ENCODE measurements around the gene FNIP2. TPM values are rescaled to one million over a fixed set of nuclear protein-coding genes. Genes with fewer than 3 reads are reported as not detected.

The FNIP2 gene
- polyA plus RNA-seq, 1 donor from 2014 or later = 51.7 TPM

DNA sequence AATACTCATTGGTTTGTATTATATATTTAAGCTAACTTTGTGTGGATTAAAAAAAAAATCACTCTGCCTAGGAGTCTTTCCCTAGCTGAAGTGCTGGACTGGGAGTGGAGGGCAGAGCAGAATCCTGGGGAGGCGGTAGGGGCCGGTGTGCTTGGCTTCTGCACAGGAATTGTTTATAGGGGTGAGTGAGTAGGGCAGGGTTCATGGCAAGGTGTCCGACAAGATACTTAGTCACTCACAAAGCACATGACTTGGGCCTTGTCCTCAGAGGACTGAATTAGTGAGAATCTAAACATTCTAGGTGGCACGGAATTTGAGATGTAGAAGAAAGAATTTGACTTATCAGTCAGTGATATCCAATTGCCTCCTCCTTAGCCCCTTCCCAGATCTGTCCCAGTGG, 32.2 kb downstream of the FNIP2 start:
- no peaks in the 10 kb centered on the region for H4K20me1 ChIP-seq (ENCODE audit: insufficient read depth)
- no peak overlapping the region for H3K4me2 ChIP-seq (ENCODE audit: low read length)
- H3K27ac ChIP-seq (ENCODE audit: low read length) = no peak overlapping the region
- H3K9me3 ChIP-seq (ENCODE audit: low read length) = no peaks in the 10 kb centered on the region
- H3K79me2 ChIP-seq (replicated peaks; ENCODE audit: insufficient read depth, low read length) = peaks cover 32% of the 10 kb centered on the region
- H3K36me3 ChIP-seq (ENCODE audit: insufficient read depth, low read length) = no peaks in the 10 kb centered on the region
- no peaks in the 10 kb centered on the region for H3K27me3 ChIP-seq (ENCODE audit: insufficient read depth, low read depth, low read length)
- H3K4me3 ChIP-seq (ENCODE audit: low read length) = no peak overlapping the region
- H3F3A ChIP-seq (ENCODE audit: insufficient read depth, low read length, poor library complexity, severe bottlenecking) = no peaks in the 10 kb centered on the region
- H2AFZ ChIP-seq (ENCODE audit: low read depth, low read length) = no peak overlapping the region
- no peak for TF ChIP-seq RAD21 (conservative IDR thresholded peaks at IDR 0.05)
- no peak for TF ChIP-seq EP300 (conservative IDR thresholded peaks at IDR 0.05; ENCODE audit: poor library complexity, severe bottlenecking)
- no peak for TF ChIP-seq MXI1 (conservative IDR thresholded peaks at IDR 0.05; ENCODE audit: poor library complexity, severe bottlenecking)
- TF ChIP-seq, protein P1, sequence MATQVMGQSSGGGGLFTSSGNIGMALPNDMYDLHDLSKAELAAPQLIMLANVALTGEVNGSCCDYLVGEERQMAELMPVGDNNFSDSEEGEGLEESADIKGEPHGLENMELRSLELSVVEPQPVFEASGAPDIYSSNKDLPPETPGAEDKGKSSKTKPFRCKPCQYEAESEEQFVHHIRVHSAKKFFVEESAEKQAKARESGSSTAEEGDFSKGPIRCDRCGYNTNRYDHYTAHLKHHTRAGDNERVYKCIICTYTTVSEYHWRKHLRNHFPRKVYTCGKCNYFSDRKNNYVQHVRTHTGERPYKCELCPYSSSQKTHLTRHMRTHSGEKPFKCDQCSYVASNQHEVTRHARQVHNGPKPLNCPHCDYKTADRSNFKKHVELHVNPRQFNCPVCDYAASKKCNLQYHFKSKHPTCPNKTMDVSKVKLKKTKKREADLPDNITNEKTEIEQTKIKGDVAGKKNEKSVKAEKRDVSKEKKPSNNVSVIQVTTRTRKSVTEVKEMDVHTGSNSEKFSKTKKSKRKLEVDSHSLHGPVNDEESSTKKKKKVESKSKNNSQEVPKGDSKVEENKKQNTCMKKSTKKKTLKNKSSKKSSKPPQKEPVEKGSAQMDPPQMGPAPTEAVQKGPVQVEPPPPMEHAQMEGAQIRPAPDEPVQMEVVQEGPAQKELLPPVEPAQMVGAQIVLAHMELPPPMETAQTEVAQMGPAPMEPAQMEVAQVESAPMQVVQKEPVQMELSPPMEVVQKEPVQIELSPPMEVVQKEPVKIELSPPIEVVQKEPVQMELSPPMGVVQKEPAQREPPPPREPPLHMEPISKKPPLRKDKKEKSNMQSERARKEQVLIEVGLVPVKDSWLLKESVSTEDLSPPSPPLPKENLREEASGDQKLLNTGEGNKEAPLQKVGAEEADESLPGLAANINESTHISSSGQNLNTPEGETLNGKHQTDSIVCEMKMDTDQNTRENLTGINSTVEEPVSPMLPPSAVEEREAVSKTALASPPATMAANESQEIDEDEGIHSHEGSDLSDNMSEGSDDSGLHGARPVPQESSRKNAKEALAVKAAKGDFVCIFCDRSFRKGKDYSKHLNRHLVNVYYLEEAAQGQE (IDR thresholded peaks at IDR 0.05; ENCODE audit: borderline replicate concordance) = no peak
- TF ChIP-seq, protein P2, sequence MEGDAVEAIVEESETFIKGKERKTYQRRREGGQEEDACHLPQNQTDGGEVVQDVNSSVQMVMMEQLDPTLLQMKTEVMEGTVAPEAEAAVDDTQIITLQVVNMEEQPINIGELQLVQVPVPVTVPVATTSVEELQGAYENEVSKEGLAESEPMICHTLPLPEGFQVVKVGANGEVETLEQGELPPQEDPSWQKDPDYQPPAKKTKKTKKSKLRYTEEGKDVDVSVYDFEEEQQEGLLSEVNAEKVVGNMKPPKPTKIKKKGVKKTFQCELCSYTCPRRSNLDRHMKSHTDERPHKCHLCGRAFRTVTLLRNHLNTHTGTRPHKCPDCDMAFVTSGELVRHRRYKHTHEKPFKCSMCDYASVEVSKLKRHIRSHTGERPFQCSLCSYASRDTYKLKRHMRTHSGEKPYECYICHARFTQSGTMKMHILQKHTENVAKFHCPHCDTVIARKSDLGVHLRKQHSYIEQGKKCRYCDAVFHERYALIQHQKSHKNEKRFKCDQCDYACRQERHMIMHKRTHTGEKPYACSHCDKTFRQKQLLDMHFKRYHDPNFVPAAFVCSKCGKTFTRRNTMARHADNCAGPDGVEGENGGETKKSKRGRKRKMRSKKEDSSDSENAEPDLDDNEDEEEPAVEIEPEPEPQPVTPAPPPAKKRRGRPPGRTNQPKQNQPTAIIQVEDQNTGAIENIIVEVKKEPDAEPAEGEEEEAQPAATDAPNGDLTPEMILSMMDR (IDR thresholded peaks at IDR 0.05; ENCODE audit: poor library complexity, severe bottlenecking) = no peak
- TF ChIP-seq POLR2AphosphoS5 (IDR thresholded peaks at IDR 0.05) = no peak
- TF ChIP-seq EZH2 (IDR thresholded peaks at IDR 0.05; ENCODE audit: borderline replicate concordance, insufficient read depth, low read length, poor library complexity, severe bottlenecking) = no peak
- H3K9ac ChIP-seq (ENCODE audit: low read length) = no peak overlapping the region
- no peaks in the 10 kb centered on the region for H3K9me2 ChIP-seq (ENCODE audit: insufficient read depth, low read length)

DNA sequence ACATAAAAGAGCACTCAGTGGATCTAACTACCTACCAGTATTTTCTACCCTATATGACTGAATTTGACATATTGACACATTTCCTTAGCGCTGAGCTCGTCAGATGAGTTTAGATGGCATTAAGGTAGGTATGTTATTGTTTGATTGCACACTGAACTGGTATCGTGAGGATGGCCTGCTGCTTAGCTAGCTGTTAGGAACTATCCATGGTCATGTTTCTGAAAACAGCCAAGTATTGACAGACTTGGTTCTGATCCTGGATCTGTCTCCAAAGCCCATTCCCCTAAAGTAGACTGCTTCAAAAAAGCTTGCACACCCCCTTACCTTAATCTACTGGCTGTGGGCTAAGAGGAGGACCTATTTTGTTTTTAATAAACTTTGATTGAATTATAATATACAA, 32.9 kb downstream of the FNIP2 start:
- no peak overlapping the region for H3K27ac ChIP-seq (ENCODE audit: low read length)
- no peak overlapping the region for H2AFZ ChIP-seq (ENCODE audit: low read depth, low read length)
- no peak overlapping the region for H3K4me3 ChIP-seq (ENCODE audit: low read length)
- H4K20me1 ChIP-seq (ENCODE audit: insufficient read depth) = no peaks in the 10 kb centered on the region
- no peak overlapping the region for H3K9ac ChIP-seq (ENCODE audit: low read length)
- no peak for TF ChIP-seq POLR2AphosphoS5 (IDR thresholded peaks at IDR 0.05)
- TF ChIP-seq TAF1 (IDR thresholded peaks at IDR 0.05; ENCODE audit: low read depth) = no peak
- TF ChIP-seq EP300 (conservative IDR thresholded peaks at IDR 0.05; ENCODE audit: poor library complexity, severe bottlenecking) = no peak
- TF ChIP-seq SMC3 (conservative IDR thresholded peaks at IDR 0.05; ENCODE audit: poor library complexity) = no peak
- no peak for TF ChIP-seq RAD21 (conservative IDR thresholded peaks at IDR 0.05)
- TF ChIP-seq MXI1 (conservative IDR thresholded peaks at IDR 0.05; ENCODE audit: poor library complexity, severe bottlenecking) = no peak
- TF ChIP-seq, protein P1 (IDR thresholded peaks at IDR 0.05; ENCODE audit: borderline replicate concordance) = no peak
- TF ChIP-seq, protein P2 (IDR thresholded peaks at IDR 0.05; ENCODE audit: poor library complexity, severe bottlenecking) = no peak
- TF ChIP-seq EZH2 (IDR thresholded peaks at IDR 0.05; ENCODE audit: borderline replicate concordance, insufficient read depth, low read length, poor library complexity, severe bottlenecking) = no peak
- H3K79me2 ChIP-seq (replicated peaks; ENCODE audit: insufficient read depth, low read length) = peaks cover 30% of the 10 kb centered on the region
- H3K4me2 ChIP-seq (ENCODE audit: low read length) = no peak overlapping the region
- no peaks in the 10 kb centered on the region for H3K9me2 ChIP-seq (ENCODE audit: insufficient read depth, low read length)
- H3K36me3 ChIP-seq (ENCODE audit: insufficient read depth, low read length) = no peaks in the 10 kb centered on the region
- no peaks in the 10 kb centered on the region for H3K9me3 ChIP-seq (ENCODE audit: low read length)
- H3K27me3 ChIP-seq (ENCODE audit: insufficient read depth, low read depth, low read length) = no peaks in the 10 kb centered on the region
- H3F3A ChIP-seq (ENCODE audit: insufficient read depth, low read length, poor library complexity, severe bottlenecking) = no peaks in the 10 kb centered on the region

All from neural cell (in vitro differentiated cells).